ENCODE data around the gene SLC35F2.

DNA sequence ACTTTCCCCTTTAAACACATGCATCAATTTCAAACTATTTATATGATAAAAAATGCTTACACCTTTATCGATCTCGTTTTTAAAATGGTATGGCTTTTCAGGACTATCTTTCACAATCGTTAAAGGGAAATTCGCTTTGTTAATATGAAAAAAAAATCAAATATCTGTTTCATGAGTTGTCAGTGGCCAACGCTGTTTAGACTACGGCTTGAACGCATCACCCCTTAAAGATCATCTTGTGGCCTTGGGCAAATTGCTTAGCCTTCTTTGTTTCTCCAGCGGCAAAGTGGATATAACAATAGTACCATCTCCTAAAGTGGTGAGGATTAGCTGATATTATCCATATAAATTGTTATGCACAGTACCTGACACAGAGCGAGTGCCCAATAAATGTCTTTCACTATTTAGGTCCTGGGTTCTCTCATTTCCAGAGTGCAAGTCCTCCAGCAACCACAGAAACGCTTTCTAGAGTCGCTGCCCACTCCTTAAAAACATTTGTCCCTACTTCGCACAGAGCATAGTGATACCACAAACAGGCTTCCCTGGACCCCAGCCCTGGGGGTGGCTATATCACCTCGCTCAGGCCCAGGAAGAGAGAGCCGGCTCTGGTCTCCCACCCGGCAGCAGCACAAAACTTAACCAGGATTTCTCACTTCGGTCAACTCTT is 904 bp downstream of the SLC35F2 start:
- TF ChIP-seq ARNTL (CRISPR knock-in tag; IDR thresholded peaks at IDR 0.05; ENCODE audit: borderline replicate concordance, low read depth) (no peak), GLIS3 (CRISPR knock-in tag; IDR thresholded peaks at IDR 0.05) (no peak), OSR1 (CRISPR knock-in tag; IDR thresholded peaks at IDR 0.05) (no peak), ZFP30 (CRISPR knock-in tag; IDR thresholded peaks at IDR 0.05) (no peak), ZNF565 (CRISPR knock-in tag; conservative IDR thresholded peaks at IDR 0.05; ENCODE audit: low read depth) (no peak)
- TF ChIP-seq, protein P1, sequence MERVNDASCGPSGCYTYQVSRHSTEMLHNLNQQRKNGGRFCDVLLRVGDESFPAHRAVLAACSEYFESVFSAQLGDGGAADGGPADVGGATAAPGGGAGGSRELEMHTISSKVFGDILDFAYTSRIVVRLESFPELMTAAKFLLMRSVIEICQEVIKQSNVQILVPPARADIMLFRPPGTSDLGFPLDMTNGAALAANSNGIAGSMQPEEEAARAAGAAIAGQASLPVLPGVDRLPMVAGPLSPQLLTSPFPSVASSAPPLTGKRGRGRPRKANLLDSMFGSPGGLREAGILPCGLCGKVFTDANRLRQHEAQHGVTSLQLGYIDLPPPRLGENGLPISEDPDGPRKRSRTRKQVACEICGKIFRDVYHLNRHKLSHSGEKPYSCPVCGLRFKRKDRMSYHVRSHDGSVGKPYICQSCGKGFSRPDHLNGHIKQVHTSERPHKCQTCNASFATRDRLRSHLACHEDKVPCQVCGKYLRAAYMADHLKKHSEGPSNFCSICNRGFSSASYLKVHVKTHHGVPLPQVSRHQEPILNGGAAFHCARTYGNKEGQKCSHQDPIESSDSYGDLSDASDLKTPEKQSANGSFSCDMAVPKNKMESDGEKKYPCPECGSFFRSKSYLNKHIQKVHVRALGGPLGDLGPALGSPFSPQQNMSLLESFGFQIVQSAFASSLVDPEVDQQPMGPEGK (CRISPR knock-in tag; IDR thresholded peaks at IDR 0.05; ENCODE audit: borderline replicate concordance) = no peak
- TF ChIP-seq, protein P2, sequence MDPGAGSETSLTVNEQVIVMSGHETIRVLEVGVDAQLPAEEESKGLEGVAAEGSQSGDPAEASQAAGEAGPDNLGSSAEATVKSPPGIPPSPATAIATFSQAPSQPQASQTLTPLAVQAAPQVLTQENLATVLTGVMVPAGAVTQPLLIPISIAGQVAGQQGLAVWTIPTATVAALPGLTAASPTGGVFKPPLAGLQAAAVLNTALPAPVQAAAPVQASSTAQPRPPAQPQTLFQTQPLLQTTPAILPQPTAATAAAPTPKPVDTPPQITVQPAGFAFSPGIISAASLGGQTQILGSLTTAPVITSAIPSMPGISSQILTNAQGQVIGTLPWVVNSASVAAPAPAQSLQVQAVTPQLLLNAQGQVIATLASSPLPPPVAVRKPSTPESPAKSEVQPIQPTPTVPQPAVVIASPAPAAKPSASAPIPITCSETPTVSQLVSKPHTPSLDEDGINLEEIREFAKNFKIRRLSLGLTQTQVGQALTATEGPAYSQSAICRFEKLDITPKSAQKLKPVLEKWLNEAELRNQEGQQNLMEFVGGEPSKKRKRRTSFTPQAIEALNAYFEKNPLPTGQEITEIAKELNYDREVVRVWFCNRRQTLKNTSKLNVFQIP (CRISPR knock-in tag; IDR thresholded peaks at IDR 0.05; ENCODE audit: borderline replicate concordance, low read depth) = no peak

Data from SK-N-SH treated with all-trans-retinoic acid at 6 μM for 48 hours (cell line).